K562 (cell line): ENCODE results near the gene UBA52. TPM values are rescaled to one million over a fixed set of nuclear protein-coding genes. Genes with fewer than 3 reads are reported as not detected.

Experiments
- BACH1 ChIP-seq: fragments of 200-800 bp; sonication (Bioruptor generic); IDR thresholded peaks from 2 replicates; pipeline ENCODE4 v1.6.1; 2016; ENCODE audit warnings: missing genetic modification characterization, missing compliant biosample characterization
- CCNT2 ChIP-seq: IDR thresholded peaks from 2 replicates; pipeline ENCODE4 v1.6.1; 2011; ENCODE audit warnings: borderline replicate concordance, low read depth, mild to moderate bottlenecking, moderate library complexity, mixed read lengths, low read length; ENCODE audit not compliant: insufficient read length; ENCODE audit errors: extremely low read depth
- CLOCK ChIP-seq: fragments of 250-450 bp; sonication (Bioruptor Pico); IDR thresholded peaks from 2 replicates; pipeline ENCODE4 v1.4.0; 2020; ENCODE audit warnings: mild to moderate bottlenecking, moderate library complexity, borderline replicate concordance
- CREB1 ChIP-seq, 2 experiments: sonication (generic) in 1 of 2; formaldehyde crosslinking in 1 of 2; IDR thresholded peaks; 2 replicates each; pipeline versions ENCODE4 v1.6.1 to v1.8.0; 2012 to 2022; ENCODE audit warnings: inconsistent platforms in 1 of 2, mild to moderate bottlenecking in 1 of 2, missing genetic modification reagents in 1 of 2, moderate library complexity in 1 of 2
- CXXC5 ChIP-seq: fragments of 250-450 bp; sonication (Bioruptor Pico); IDR thresholded peaks from 2 replicates; pipeline ENCODE4 v1.8.0; 2022; ENCODE audit warnings: inconsistent platforms, mild to moderate bottlenecking, moderate library complexity
- FOS ChIP-seq: IDR thresholded peaks from 3 replicates; pipeline ENCODE4 v1.6.1; 2011; ENCODE audit not compliant: insufficient read length; ENCODE audit errors: extremely low read depth
- FOXO4 ChIP-seq: fragments of 450-650 bp; formaldehyde crosslinking; IDR thresholded peaks from 2 replicates; pipeline ENCODE4 v1.4.0; 2020; ENCODE audit warnings: mild to moderate bottlenecking, moderate library complexity
- HLTF ChIP-seq: fragments of 450-650 bp; IDR thresholded peaks from 2 replicates; pipeline ENCODE4 v1.6.1; 2016
- NCOA6 ChIP-seq: fragments of 450-650 bp; IDR thresholded peaks from 2 replicates; pipeline ENCODE4 v1.6.1; 2017; ENCODE audit warnings: mild to moderate bottlenecking
- NR1H2 ChIP-seq: sonication (generic); formaldehyde crosslinking; IDR thresholded peaks from 2 replicates; pipeline ENCODE4 v1.4.0; 2020; ENCODE audit warnings: mild to moderate bottlenecking, missing genetic modification reagents
- NUFIP1 ChIP-seq: fragments of 450-650 bp; IDR thresholded peaks from 2 replicates; pipeline ENCODE4 v1.6.1; 2018; ENCODE audit not compliant: partially characterized antibody
- PHF20 ChIP-seq: fragments of 450-650 bp; IDR thresholded peaks from 2 replicates; pipeline ENCODE4 v1.6.1; 2018; ENCODE audit not compliant: partially characterized antibody
- PRMT5 ChIP-seq: sonication (generic); formaldehyde crosslinking; IDR thresholded peaks from 2 replicates; pipeline ENCODE4 v1.5.0; 2020; ENCODE audit warnings: missing genetic modification reagents
- PRPF4 ChIP-seq: fragments of 200-400 bp; formaldehyde crosslinking; IDR thresholded peaks from one replicate; pipeline ENCODE4 v1.6.1; 2017; ENCODE audit warnings: low read length, low read depth, mild to moderate bottlenecking; ENCODE audit not compliant: insufficient read depth, poor library complexity, severe bottlenecking
- SETDB1 ChIP-seq: IDR thresholded peaks from one replicate; pipeline ENCODE4 v1.6.1; 2012; ENCODE audit warnings: low read length, control low read depth, inconsistent platforms
- SNAPC5 ChIP-seq: fragments of 250-450 bp; sonication (Bioruptor Pico); IDR thresholded peaks from 2 replicates; pipeline ENCODE4 v1.8.0; 2021; ENCODE audit warnings: moderate library complexity, mild to moderate bottlenecking, inconsistent platforms
- TCF7L2 ChIP-seq: fragments of 150-350 bp; IDR thresholded peaks from 2 replicates; pipeline ENCODE4 v1.6.1; 2016; ENCODE audit warnings: low read depth, mild to moderate bottlenecking, low read length, moderate library complexity
- TRIM28 ChIP-seq: fragments of 450-650 bp; IDR thresholded peaks from 2 replicates; pipeline ENCODE4 v1.6.1; 2017
- U2AF1 ChIP-seq: fragments of 200-400 bp; formaldehyde crosslinking; optimal IDR thresholded peaks from 2 replicates; pipeline ENCODE3; 2017; ENCODE audit warnings: mild to moderate bottlenecking, low read depth, low read length, moderate library complexity
- ZNF212 ChIP-seq: fragments of 450-650 bp; formaldehyde crosslinking; IDR thresholded peaks from 2 replicates; pipeline ENCODE4 v1.4.0; 2020; ENCODE audit warnings: mild to moderate bottlenecking
- polyA plus RNA-seq, 8 experiments: library from polyadenylated mRNA; depleted of rRNA in 4 of 8; stranded (reverse) in 5 of 8; unstranded in 3 of 8; fragments of >200 nt; fragmentation: Nextera tagmentation in 2 of 8; fragmentation: Illumina TruSeq in 1 of 8; extraction: Ambion mirVana in 2 of 8; extraction: Trizol in 1 of 8; gene quantifications; 2 replicates each; pipeline versions ENCODE4 v1.2.1 to v1.2.3, GENCODE V29; 2011 to 2014; ENCODE audit warnings: inconsistent platforms in 1 of 8, missing spikeins in 1 of 8
- total RNA-seq, 7 experiments: library from RNA; depleted of rRNA in 6 of 7; stranded (reverse); fragments of >200 nt in 6 of 7; fragmentation: Illumina TruSeq in 2 of 7; extraction: Trizol in 2 of 7; gene quantifications; 2 replicates each; pipeline versions ENCODE4 v1.2.1 to v1.2.3, GENCODE V29; 2011 to 2021; ENCODE audit warnings: low replicate concordance in 1 of 7
- TF ChIP-seq, protein P1 (sequence below): fragments of 250-450 bp; sonication (Bioruptor Pico); IDR thresholded peaks from 2 replicates; pipeline ENCODE4 v1.5.0; 2021; ENCODE audit warnings: mild to moderate bottlenecking, moderate library complexity

UBA52 gene
- total and polyA plus RNA-seq, 9 of the 15 experiments (the other 6 are each of a cell fraction or from before 2014, with no cell fraction given), result 1,110 to 2,751 (median 1,733) TPM

DNA sequence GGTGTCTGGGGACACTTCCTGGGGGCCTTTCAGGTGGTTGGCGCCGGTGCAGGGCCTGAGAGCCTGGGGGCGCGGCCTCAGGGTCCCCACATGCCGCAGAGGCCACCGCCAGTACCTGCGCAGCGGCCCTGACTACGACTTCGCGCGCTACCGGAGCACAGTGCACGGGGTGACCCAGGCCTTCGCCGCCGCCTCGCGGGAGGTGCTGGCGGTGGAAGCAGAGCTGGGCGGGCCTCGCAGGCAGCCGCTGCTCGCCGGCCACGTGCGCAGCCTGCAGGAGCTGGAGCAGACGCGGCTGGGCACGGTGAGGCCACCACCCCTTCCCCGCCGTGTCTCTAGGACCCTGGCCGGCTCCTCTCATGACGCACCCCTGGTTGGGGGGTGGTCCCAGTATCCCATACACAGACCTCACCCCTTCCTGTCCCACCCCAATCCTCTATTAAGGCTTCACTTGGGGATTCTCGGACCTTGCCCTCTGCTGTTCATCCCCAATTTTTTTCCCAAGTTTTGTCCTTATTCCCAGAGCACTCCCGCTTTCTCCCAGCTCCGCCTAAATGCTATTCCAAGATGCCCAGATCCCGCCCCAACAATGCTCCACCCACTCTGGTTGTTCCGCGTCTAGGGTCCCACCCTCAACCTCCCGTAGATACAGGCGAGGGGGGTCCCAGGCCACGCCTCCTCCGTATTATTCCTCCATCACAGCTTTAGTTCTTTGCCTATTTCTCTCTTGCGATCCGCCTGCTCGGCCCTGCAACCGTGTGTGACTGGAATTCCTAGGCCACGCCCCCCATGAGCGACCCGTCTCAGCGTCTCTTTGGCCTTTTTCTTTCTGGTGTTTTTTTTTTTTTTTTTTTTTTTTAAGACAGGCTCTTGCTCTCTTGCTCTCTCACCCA lies 18.0 kb downstream of the UBA52 start (continued):
- TF ChIP-seq NCOA6 (no peak), PRPF4 (no peak), TRIM28 (no peak), CLOCK (CRISPR knock-in tag) (no peak), HLTF (no peak), SNAPC5 (no peak), CCNT2 (no peak), BACH1 (tag) (no peak), SETDB1 (no peak), PHF20 (peak; percentile 50), FOS (no peak), U2AF1 (peak; percentile 34), CREB1 (IDR thresholded peaks at IDR 0.05) (no peak), CREB1 (CRISPR knock-in tag; IDR thresholded peaks at IDR 0.05) (peak; percentile 54; the same call in 1 of the 2 replicates), PRMT5 (no peak), CXXC5 (CRISPR knock-in tag) (peak; percentile 52), ZNF212 (CRISPR knock-in tag) (no peak), TCF7L2 (no peak), NR1H2 (CRISPR knock-in tag) (no peak), NUFIP1 (peak; percentile 84), FOXO4 (CRISPR knock-in tag) (no peak)
- TF ChIP-seq, protein P1, sequence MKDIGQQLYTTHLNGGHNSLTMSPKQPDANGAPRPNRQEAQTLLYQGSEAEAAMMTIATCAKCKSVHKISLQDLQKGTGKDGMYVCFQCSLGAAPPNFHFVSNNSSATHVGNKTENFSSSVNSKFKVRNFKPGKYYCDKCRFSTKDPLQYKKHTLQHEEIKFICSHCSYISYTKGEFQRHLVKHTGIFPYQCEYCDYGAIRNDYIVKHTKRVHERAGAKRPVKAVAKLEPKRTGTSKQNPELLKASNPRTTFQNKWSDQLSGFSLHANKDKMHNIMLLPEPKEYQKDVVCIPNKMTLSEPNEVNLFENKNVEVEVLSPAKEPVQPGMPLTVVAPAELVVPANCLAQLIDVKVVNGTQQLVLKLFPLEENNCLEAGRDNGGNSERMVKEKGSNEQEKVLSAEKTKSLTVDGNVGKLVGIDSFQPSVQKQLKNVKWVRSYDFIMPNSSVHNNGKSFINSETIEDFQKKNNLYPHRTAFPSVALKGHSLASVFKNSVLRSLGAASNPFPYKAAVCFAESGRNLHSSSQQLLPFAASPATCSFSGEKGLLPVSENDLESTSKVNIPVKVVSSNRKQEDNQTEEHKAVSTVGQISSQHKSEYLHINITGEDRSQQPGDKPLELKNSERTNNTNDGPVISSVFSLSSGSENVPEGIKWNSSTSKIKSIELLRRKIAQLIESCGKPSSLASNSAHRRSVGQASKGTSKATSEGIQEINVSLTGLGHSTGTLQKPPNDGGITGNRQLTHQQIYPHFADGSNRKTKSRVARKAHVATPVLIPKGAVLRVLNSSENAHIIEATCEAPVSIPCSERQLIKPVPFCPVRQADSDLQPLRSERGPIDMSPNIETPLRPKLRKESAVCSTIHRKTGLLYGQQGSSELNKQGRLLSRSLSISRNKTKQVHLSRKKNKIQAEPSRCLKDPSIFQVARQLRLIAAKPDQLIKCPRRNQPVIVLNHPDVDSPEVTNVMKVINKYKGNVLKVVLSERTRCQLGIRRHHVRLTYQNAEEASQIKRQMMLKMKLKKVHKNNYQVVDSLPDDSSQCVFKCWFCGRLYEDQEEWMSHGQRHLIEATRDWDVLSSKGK (CRISPR knock-in tag), result no peak
